H1 (cell line): ENCODE results near the gene PPP1R1B. TPM values are rescaled to one million over a fixed set of nuclear protein-coding genes. Genes with fewer than 3 reads are reported as not detected.

Experiments used
- CTCF ChIA-PET: fragments of 300-600 bp; sonication (Branson Sonifier 250); formaldehyde crosslinking; loops from one replicate; lab custom pipeline; 2021; ENCODE audit not compliant: partially characterized antibody; lab: Charles Lee
- POLR2A ChIA-PET: fragments of 300-600 bp; sonication (Branson Sonifier 250); formaldehyde crosslinking; loops from one replicate; lab custom pipeline; 2021; ENCODE audit warnings: inconsistent platforms; ENCODE audit not compliant: partially characterized antibody; lab: Charles Lee
- DNase-seq, 2 experiments: peaks; one replicate each; pipeline versions ENCODE4 v3.0.0 to v3.0.0-alpha.2; 2010 to 2022; ENCODE audit warnings: low spot score in 2 of 2, low read depth in 1 of 2, mixed read lengths in 1 of 2
- FAIRE-seq: peaks from 2 replicates; lab custom pipeline; 2011; peaks lifted over from hg19 to GRCh38; lab: Jason Lieb, UNC
- H2AFZ ChIP-seq: 2 replicates; pipeline ENCODE4 v1.8.1; 2012; ENCODE audit warnings: low read length, inconsistent platforms
- H2AK5ac ChIP-seq: 2 replicates; pipeline ENCODE4 v1.6.1; 2013; ENCODE audit warnings: low read depth, low read length
- H2BK120ac ChIP-seq: replicated peaks from 2 replicates; pipeline ENCODE3; 2013; ENCODE audit warnings: low read depth, low read length, inconsistent platforms
- H2BK12ac ChIP-seq: 2 replicates; pipeline ENCODE4 v1.6.1; 2013; ENCODE audit warnings: low read depth, low read length
- H2BK15ac ChIP-seq: 2 replicates; pipeline ENCODE4 v1.6.1; 2013; ENCODE audit warnings: low read length
- H2BK20ac ChIP-seq: 2 replicates; pipeline ENCODE4 v1.6.1; 2013; ENCODE audit warnings: low read length
- H2BK5ac ChIP-seq: 2 replicates; pipeline ENCODE4 v1.6.1; 2013; ENCODE audit warnings: low read depth, low read length
- H3K14ac ChIP-seq: 2 replicates; pipeline ENCODE4 v1.6.1; 2013; ENCODE audit warnings: inconsistent platforms; ENCODE audit not compliant: insufficient read length
- H3K18ac ChIP-seq: 2 replicates; pipeline ENCODE4 v1.6.1; 2013; ENCODE audit warnings: low read length; ENCODE audit errors: extremely low read depth
- H3K23ac ChIP-seq: 2 replicates; pipeline ENCODE4 v1.6.1; 2013; ENCODE audit warnings: inconsistent platforms; ENCODE audit not compliant: insufficient read length
- H3K23me2 ChIP-seq: 2 replicates; pipeline ENCODE4 v1.6.1; 2013; ENCODE audit warnings: low read depth, low read length
- H3K27ac ChIP-seq: 2 replicates; pipeline ENCODE4 v1.6.1; 2011; ENCODE audit warnings: low read depth, low read length, inconsistent platforms
- H3K27me3 ChIP-seq, 4 experiments: replicated peaks in 1 of 4; 1 replicate in 1 of 4; 2 replicates in 3 of 4; pipeline versions ENCODE4 v1.6.1 to v1.8.1; 2011 to 2013; ENCODE audit warnings: low read length in 3 of 4, mild to moderate bottlenecking in 3 of 4, inconsistent platforms in 2 of 4, mixed read lengths in 2 of 4, moderate library complexity in 1 of 4; ENCODE audit not compliant: control insufficient read depth in 3 of 4, insufficient read depth in 3 of 4; ENCODE audit errors: extremely low read depth in 1 of 4
- H3K36me3 ChIP-seq, 4 experiments: 2 replicates each; pipeline versions ENCODE4 v1.6.1 to v1.8.1; 2011 to 2013; ENCODE audit warnings: mild to moderate bottlenecking in 4 of 4, low read length in 3 of 4, moderate library complexity in 2 of 4, control low read depth in 1 of 4, inconsistent platforms in 1 of 4; ENCODE audit not compliant: insufficient read depth in 4 of 4, control insufficient read depth in 2 of 4
- H3K4ac ChIP-seq: replicated peaks from 2 replicates; pipeline ENCODE3; 2013; ENCODE audit warnings: low read length, low read depth, mixed read lengths, inconsistent platforms; ENCODE audit not compliant: insufficient read length
- H3K4me1 ChIP-seq, 4 experiments: replicated peaks in 1 of 4; 1 replicate in 1 of 4; 2 replicates in 3 of 4; pipeline versions ENCODE4 v1.6.1 to v1.8.1; 2011 to 2013; ENCODE audit warnings: low read length in 3 of 4, inconsistent platforms in 2 of 4, mixed read lengths in 1 of 4; ENCODE audit not compliant: insufficient read depth in 4 of 4, control insufficient read depth in 3 of 4
- H3K4me2 ChIP-seq, 2 experiments: 2 replicates each; pipeline versions ENCODE4 v1.6.1 to v1.8.1; 2011 to 2013; ENCODE audit warnings: low read depth in 2 of 2, low read length in 2 of 2, control low read depth in 1 of 2, inconsistent platforms in 1 of 2, mild to moderate bottlenecking in 1 of 2; ENCODE audit not compliant: insufficient read depth in 1 of 2
- H3K4me3 ChIP-seq, 4 experiments: fragments of 200-600, 300-600 bp in 1 of 4; sonication (generic), shearing (Covaris generic), sonication (Bioruptor Twin) in 1 of 4; 2 replicates each; pipeline versions ENCODE4 v1.5.1 to v1.8.1; 2011 to 2016; ENCODE audit warnings: low read length in 4 of 4, low read depth in 3 of 4, control low read depth in 2 of 4, inconsistent platforms in 2 of 4, mild to moderate bottlenecking in 2 of 4, mixed read lengths in 1 of 4, moderate library complexity in 1 of 4; ENCODE audit not compliant: insufficient read depth in 2 of 4; ENCODE audit errors: extremely low read depth in 1 of 4
- H3K56ac ChIP-seq: replicated peaks from 2 replicates; pipeline ENCODE3; 2013; ENCODE audit warnings: low read depth, mild to moderate bottlenecking, mixed read lengths, low read length, inconsistent platforms; ENCODE audit not compliant: insufficient read length
- H3K79me1 ChIP-seq: 2 replicates; pipeline ENCODE4 v1.6.1; 2013; ENCODE audit warnings: low read depth, low read length, control low read depth
- H3K79me2 ChIP-seq, 2 experiments: 2 replicates each; pipeline versions ENCODE4 v1.6.1 to v1.8.1; 2012 to 2013; ENCODE audit warnings: low read length in 2 of 2, mild to moderate bottlenecking in 2 of 2, inconsistent platforms in 1 of 2; ENCODE audit not compliant: insufficient read depth in 2 of 2, control insufficient read depth in 1 of 2
- H3K9ac ChIP-seq, 4 experiments: replicated peaks in 1 of 4; 1 replicate in 1 of 4; 2 replicates in 3 of 4; pipeline versions ENCODE4 v1.6.1 to v1.8.1; 2011 to 2013; ENCODE audit warnings: low read depth in 3 of 4, low read length in 3 of 4, control low read depth in 2 of 4, mild to moderate bottlenecking in 2 of 4, moderate library complexity in 2 of 4, inconsistent platforms in 1 of 4; ENCODE audit errors: extremely low read depth in 1 of 4
- H3K9me3 ChIP-seq, 2 experiments: 2 replicates each; pipeline versions ENCODE4 v1.6.1 to v1.8.1; 2012 to 2013; ENCODE audit warnings: mild to moderate bottlenecking in 2 of 2, moderate library complexity in 2 of 2, control low read depth in 1 of 2, inconsistent platforms in 1 of 2, low read depth in 1 of 2, low read length in 1 of 2, mixed read lengths in 1 of 2; ENCODE audit not compliant: insufficient read depth in 2 of 2
- H4K20me1 ChIP-seq, 2 experiments: replicated peaks in 1 of 2; 2 replicates each; pipeline versions ENCODE3 to v1.8.1; 2011 to 2013; ENCODE audit warnings: inconsistent platforms in 2 of 2, low read length in 2 of 2, mild to moderate bottlenecking in 1 of 2; ENCODE audit not compliant: insufficient read depth in 2 of 2, control insufficient read depth in 1 of 2
- H4K5ac ChIP-seq: 2 replicates; pipeline ENCODE4 v1.6.1; 2013; ENCODE audit warnings: low read length, low read depth, mixed read lengths, inconsistent platforms; ENCODE audit not compliant: insufficient read length
- H4K8ac ChIP-seq: 2 replicates; pipeline ENCODE4 v1.8.0; 2013; ENCODE audit warnings: mild to moderate bottlenecking, moderate library complexity, low read length, inconsistent platforms; ENCODE audit not compliant: insufficient read depth; ENCODE audit errors: extremely low read depth
- H4K91ac ChIP-seq: replicated peaks from 2 replicates; pipeline ENCODE3; 2013; ENCODE audit warnings: low read length, mixed read lengths, inconsistent platforms; ENCODE audit not compliant: insufficient read length
- CBX5 ChIP-seq: fragments of 300-800, 300-1000 bp; sonication (generic); IDR thresholded peaks from 2 replicates; pipeline ENCODE4 v1.7.1; 2016; ENCODE audit warnings: antibody characterized with exemption, low read length, low read depth
- CBX8 ChIP-seq: fragments of 300-800, 300-1000 bp; sonication (generic); IDR thresholded peaks from 2 replicates; pipeline ENCODE4 v1.7.1; 2016; ENCODE audit warnings: low read depth, low read length, borderline replicate concordance
- CEBPB ChIP-seq: IDR thresholded peaks from 2 replicates; pipeline ENCODE4 v1.6.1; 2012; ENCODE audit warnings: low read depth, low read length
- CHD1 ChIP-seq: IDR thresholded peaks from 2 replicates; pipeline ENCODE4 v1.6.1; 2012; ENCODE audit warnings: low read depth, low read length, improper control_type of control experiment
- CHD2 ChIP-seq: IDR thresholded peaks from 2 replicates; pipeline ENCODE4 v1.6.1; 2012; ENCODE audit warnings: low read length, improper control_type of control experiment
- CTBP2 ChIP-seq: IDR thresholded peaks from 2 replicates; pipeline ENCODE4 v1.7.0; 2011; ENCODE audit warnings: borderline replicate concordance, mild to moderate bottlenecking, moderate library complexity, mixed read lengths, low read length; ENCODE audit not compliant: insufficient read depth, insufficient read length
- FOSL1 ChIP-seq: IDR thresholded peaks from 2 replicates; pipeline ENCODE4 v1.6.1; 2011; ENCODE audit warnings: mild to moderate bottlenecking, low read depth, low read length, moderate library complexity; ENCODE audit not compliant: insufficient read depth
- HDAC6 ChIP-seq: IDR thresholded peaks from one replicate; pipeline ENCODE4 v1.7.1; 2012; ENCODE audit warnings: low read depth, mild to moderate bottlenecking, inconsistent platforms, low read length, moderate library complexity
- JUN ChIP-seq: IDR thresholded peaks from 2 replicates; pipeline ENCODE4 v1.6.1; 2011; ENCODE audit warnings: low read depth, mild to moderate bottlenecking, improper control_type of control experiment, low read length
- KDM4A ChIP-seq: IDR thresholded peaks from one replicate; pipeline ENCODE4 v1.7.1; 2012; ENCODE audit warnings: low read depth, mild to moderate bottlenecking, moderate library complexity, low read length, inconsistent platforms; ENCODE audit not compliant: severe bottlenecking
- NANOG ChIP-seq: IDR thresholded peaks from 2 replicates; pipeline ENCODE4 v1.6.1; 2011; ENCODE audit warnings: low read length, low read depth, mild to moderate bottlenecking, inconsistent platforms; ENCODE audit not compliant: insufficient read depth, poor library complexity, severe bottlenecking
- SRF ChIP-seq: IDR thresholded peaks from 2 replicates; pipeline ENCODE4 v1.6.1; 2011; ENCODE audit warnings: mild to moderate bottlenecking, low read depth, low read length, moderate library complexity
- TEAD4 ChIP-seq: IDR thresholded peaks from 2 replicates; pipeline ENCODE4 v1.6.1; 2012; ENCODE audit warnings: low read depth, low read length, inconsistent platforms, mixed read lengths
- WGBS, 2 experiments: shearing (Covaris generic) in 1 of 2; methylation state at CpG; one replicate each; pipeline versions ENCODE4 v1.1.6 to v1.1.7; 2013 to 2015; ENCODE audit warnings: low lambda C conversion rate in 2 of 2, mixed read lengths in 2 of 2, inconsistent platforms in 1 of 2, low coverage in 1 of 2, missing lambda C conversion rate in 1 of 2; ENCODE audit not compliant: insufficient replicate concordance in 2 of 2, insufficient coverage in 1 of 2, insufficient read length in 1 of 2; ENCODE audit errors: extremely low coverage in 1 of 2, missing lambda C conversion rate in 1 of 2; 5-methylcytosine and 5-hydroxymethylcytosine counted together
- polyA plus RNA-seq, 7 experiments: library from polyadenylated mRNA; depleted of rRNA in 3 of 7; stranded (reverse) in 5 of 7; unstranded in 2 of 7; fragments of >200 nt in 5 of 7; fragments of 200-250 nt in 2 of 7; gene quantifications; 1 replicate in 5 of 7; 2 replicates in 1 of 7; 4 replicates in 1 of 7; pipeline versions ENCODE4 v1.2.1 to v1.2.3, GENCODE V29; 2011 to 2013; ENCODE audit warnings: missing spikeins in 2 of 7, mixed read lengths in 2 of 7
- total RNA-seq: library from RNA; stranded (reverse); fragmentation: NEBNext Ultra II Directional; extraction: Animal tissue kit (Norgen Biotek cat#: 25700); gene quantifications from 2 replicates; pipeline ENCODE4 v1.2.1, GENCODE V29; 2021

PPP1R1B gene
- total and polyA plus RNA-seq, 2 of the 8 experiments (the other 6 are each of a cell fraction or from before 2014, with no cell fraction given): 10.7 to 22.3 TPM

DNA sequence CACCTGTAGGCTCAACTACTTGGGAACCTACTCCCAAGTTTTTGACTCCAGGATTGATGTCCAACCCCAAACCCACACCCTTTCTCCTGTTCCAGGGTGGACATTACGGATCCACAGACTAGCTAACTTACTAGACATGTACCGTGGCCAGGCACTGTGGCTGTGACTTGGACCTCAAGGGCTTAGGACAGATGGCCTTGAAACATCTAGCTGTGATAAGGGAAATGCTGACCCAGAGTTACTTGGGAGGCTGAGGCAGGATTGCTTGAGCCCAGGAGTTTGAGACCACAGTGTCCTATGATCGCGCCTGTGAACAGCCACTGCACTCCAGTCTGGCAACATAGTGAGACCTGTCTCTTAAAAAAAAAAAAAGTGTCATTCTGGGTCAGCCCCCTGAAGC is 14.3 kb downstream of the PPP1R1B start:
- no peak overlapping the region for H2AFZ ChIP-seq
- CTCF ChIA-PET: interaction anchor here (0.6 to 49.2 kb wide), 6 partner anchors 11 to 135 kb away, joined by 3 to 1885 read pairs (median 72); partner anchors contain the start of genes ERBB2, PGAP3, PNMT and PPP1R1B
- H3K79me2 ChIP-seq: peaks cover 8 to 68% of the 10 kb centered on the region in 2 experiments
- H4K20me1 ChIP-seq: peaks cover 3 to 29% of the 10 kb centered on the region in 2 experiments
- H3K79me1 ChIP-seq: peaks cover 40% of the 10 kb centered on the region
- H3K14ac ChIP-seq: no peak overlapping the region
- peaks cover 8% of the 10 kb centered on the region; the same call in 1 of the 2 replicates for H3K23me2 ChIP-seq
- FAIRE-seq (no peak), DNase-seq (no peak)
- H3K27ac ChIP-seq: no peak overlapping the region
- H3K4me2 ChIP-seq: no peak overlapping the region
- H3K36me3 ChIP-seq: no peaks in the 10 kb centered on the region
- H3K9ac ChIP-seq: no peak overlapping the region; a peak in 1 of 7 replicates
- H2BK15ac ChIP-seq: peak overlapping the region; percentile 34; the same call in 1 of the 2 replicates
- H2BK5ac ChIP-seq: no peak overlapping the region
- no peak overlapping the region for H4K8ac ChIP-seq
- H3K27me3 ChIP-seq: 0 out of 7 replicates have a peak, but pooled peaks cover 0 to 3% (median 0%) of the 10 kb centered on the region in 4 experiments
- H2BK120ac ChIP-seq: no peak overlapping the region
- no peak overlapping the region for H3K4me3 ChIP-seq
- no peak overlapping the region for H3K18ac ChIP-seq
- POLR2A ChIA-PET: interaction anchor here (0.7 to 7.7 kb wide), 6 partner anchors 9 to 56 kb away, joined by 3 to 39 read pairs (median 3); no protein-coding TSS in a partner anchor
- H3K4me1 ChIP-seq: peaks cover 14 to 28% (median 20%) of the 10 kb centered on the region in 4 experiments
- H3K23ac ChIP-seq: no peak overlapping the region
- H4K5ac ChIP-seq: no peak overlapping the region
- peak overlapping the region; percentile 84; the same call in 1 of the 2 replicates for H2BK12ac ChIP-seq
- no peaks in the 10 kb centered on the region for H3K9me3 ChIP-seq
- no peak overlapping the region for H3K4ac ChIP-seq
- H3K56ac ChIP-seq: no peak overlapping the region
- no peak overlapping the region for H2BK20ac ChIP-seq
- 0 out of 2 replicates have a peak overlapping the region, but pooled peaks have one; percentile 15 for H2AK5ac ChIP-seq
- WGBS, 2 experiments: 98% methylated on average over 4 of the region's 4 CpGs; no CpG with 5 or more reads in 1 of the 2 experiments
- H4K91ac ChIP-seq: no peak overlapping the region
- TF ChIP-seq SRF: no peak
- TF ChIP-seq NANOG: no peak
- TF ChIP-seq CBX5: no peak
- no peak for TF ChIP-seq KDM4A
- no peak for TF ChIP-seq FOSL1
- TF ChIP-seq CEBPB: no peak
- no peak for TF ChIP-seq CBX8
- TF ChIP-seq CHD2: no peak
- no peak for TF ChIP-seq TEAD4
- no peak for TF ChIP-seq CHD1
- TF ChIP-seq HDAC6: no peak
- TF ChIP-seq CTBP2: no peak
- TF ChIP-seq JUN: no peak
